Mucosa of stomach (tissue), 1 donor: ENCODE measurements around the gene SGO1.
"Not testable (repeated sequence)": the region's sequence is repeated elsewhere in the genome, so short reads cannot be mapped to it uniquely, and the experiment has no call there.

ENCODE experiments used
- H3K27me3 ChIP-seq: one replicate; pipeline ENCODE4 v1.7.0; 2013; ENCODE audit warnings: mild to moderate bottlenecking, low read length; ENCODE audit not compliant: control insufficient read depth, insufficient read depth
- H3K36me3 ChIP-seq: one replicate; pipeline ENCODE4 v1.7.0; 2013; ENCODE audit warnings: low read length; ENCODE audit not compliant: control insufficient read depth, insufficient read depth
- H3K4me1 ChIP-seq: one replicate; pipeline ENCODE4 v1.7.0; 2013; ENCODE audit warnings: mild to moderate bottlenecking, low read length; ENCODE audit not compliant: control insufficient read depth, insufficient read depth
- H3K4me3 ChIP-seq: one replicate; pipeline ENCODE4 v1.7.0; 2013; ENCODE audit warnings: low read length
- H3K9ac ChIP-seq: one replicate; pipeline ENCODE4 v1.7.0; 2013; ENCODE audit warnings: mild to moderate bottlenecking, low read length, moderate library complexity
- H3K9me3 ChIP-seq: one replicate; pipeline ENCODE4 v1.7.0; 2013; ENCODE audit warnings: mild to moderate bottlenecking, low read length, moderate library complexity; ENCODE audit not compliant: control insufficient read depth
- donor health status: Pancreatic carcinoma.

SGO1 gene

GRCh38 chr3:20185679-20186599 lies at the start of gene SGO1:
Gene SGO1 (minus strand): TSS chr3:20186206. CDS start chr3:20184027, 2,179 bp downstream.
- Histone ChIP-seq H3K4me3 (peak within 1 kb of the TSS; percentile 56), H3K27me3 (no peaks in the 10 kb centered on the region)

GRCh38 chr3:20235796-20236195 lies 49.8 kb upstream of the SGO1 start:
- Histone ChIP-seq H3K9me3 (no peaks in the 10 kb centered on the region), H3K4me1 (no peaks in the 10 kb centered on the region), H3K9ac (no peak overlapping the region), H3K4me3 (no peak overlapping the region), H3K36me3 (no peaks in the 10 kb centered on the region), H3K27me3 (no peaks in the 10 kb centered on the region)

More at GRCh38 chr3:20185679-20186599, at the start of gene SGO1:
- Histone ChIP-seq H3K9me3 (no peaks in the 10 kb centered on the region), H3K4me1 (peaks cover 5% of the 10 kb centered on the region), H3K36me3 (no peaks in the 10 kb centered on the region), H3K9ac (peak within 1 kb of the TSS; percentile 88)

DNA sequence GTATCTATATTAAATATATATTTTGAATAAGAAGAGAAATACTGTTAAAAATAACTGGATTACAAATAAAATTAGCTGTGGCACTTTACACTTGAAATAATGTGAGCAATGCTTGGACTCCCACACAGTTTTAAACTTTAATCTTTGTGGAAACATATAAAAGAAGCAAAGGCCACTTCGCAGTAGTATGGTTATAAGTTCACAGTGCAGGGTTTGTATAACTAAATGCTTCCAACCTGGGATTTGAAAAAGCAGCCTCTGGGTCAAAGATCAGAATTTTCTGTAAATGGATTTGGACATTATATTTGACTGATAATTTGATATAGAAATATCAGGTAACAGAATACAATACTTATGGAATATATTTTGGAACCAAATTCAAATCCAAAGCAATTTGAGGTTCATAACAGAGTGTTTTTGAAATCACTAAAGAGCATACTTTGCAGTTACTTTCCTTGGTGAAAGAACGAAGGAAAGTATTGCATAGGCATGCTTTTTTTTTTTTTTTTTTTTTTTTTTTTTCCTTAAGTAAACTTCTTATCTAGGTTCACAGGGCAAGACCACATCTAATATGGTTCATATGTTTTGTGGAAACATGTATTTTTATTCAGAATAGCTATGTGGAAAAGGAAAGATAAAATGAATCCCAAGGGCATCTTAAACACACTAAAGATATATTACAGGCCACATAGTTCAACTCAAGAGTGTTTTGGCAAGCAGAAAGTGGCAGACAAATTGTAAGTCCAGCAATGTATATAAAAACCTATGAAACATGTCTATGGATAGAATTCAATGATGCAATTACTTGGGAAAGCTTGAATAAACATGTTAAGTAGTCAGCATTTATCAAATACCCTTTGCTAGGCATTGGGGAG lies 47.1 kb upstream of the SGO1 start:
- Histone ChIP-seq H3K9me3 (no peaks in the 10 kb centered on the region), H3K9ac (no peak overlapping the region), H3K36me3 (no peaks in the 10 kb centered on the region), H3K27me3 (no peaks in the 10 kb centered on the region), H3K4me3 (no peak overlapping the region), H3K4me1 (no peaks in the 10 kb centered on the region)

- no peak overlapping the region for H3K9ac ChIP-seq
- no peak overlapping the region for H3K4me3 ChIP-seq
- H3K4me1 ChIP-seq = no peaks in the 10 kb centered on the region
- no peaks in the 10 kb centered on the region for H3K9me3 ChIP-seq
- no peaks in the 10 kb centered on the region for H3K27me3 ChIP-seq
- no peaks in the 10 kb centered on the region for H3K36me3 ChIP-seq
Measured at GRCh38 chr3:20230954-20231353, 44.9 kb upstream of the SGO1 start.

DNA sequence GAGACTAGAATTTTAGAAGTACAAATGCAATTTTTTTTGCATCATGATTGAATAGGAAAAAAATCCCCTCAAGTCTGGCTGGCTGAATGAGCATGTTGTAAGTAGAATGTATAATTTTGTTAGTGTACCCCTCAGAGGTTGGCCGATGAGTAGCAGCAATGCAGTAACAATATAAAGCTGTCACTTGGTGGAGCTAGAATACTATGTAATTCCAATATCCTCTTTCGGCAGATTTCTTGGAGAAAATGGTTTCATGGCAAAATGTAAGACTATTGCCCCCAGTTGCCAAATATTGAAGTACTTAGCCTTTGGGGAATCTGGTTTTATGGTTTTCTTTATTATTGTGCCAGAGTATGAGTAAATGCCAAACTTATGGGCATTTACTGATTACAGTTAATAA lies 39.8 kb upstream of the SGO1 start:
- H3K27me3 ChIP-seq = no peaks in the 10 kb centered on the region
- no peak overlapping the region for H3K9ac ChIP-seq
- H3K4me3 ChIP-seq = no peak overlapping the region
- no peaks in the 10 kb centered on the region for H3K4me1 ChIP-seq
- no peaks in the 10 kb centered on the region for H3K36me3 ChIP-seq
- no peaks in the 10 kb centered on the region for H3K9me3 ChIP-seq

- Histone ChIP-seq H3K9ac (no peak overlapping the region), H3K4me3 (no peak overlapping the region), H3K27me3 (no peaks in the 10 kb centered on the region), H3K9me3 (no peaks in the 10 kb centered on the region), H3K36me3 (no peaks in the 10 kb centered on the region), H3K4me1 (no peaks in the 10 kb centered on the region)
Measured at GRCh38 chr3:20222274-20222673, 36.3 kb upstream of the SGO1 start.

DNA sequence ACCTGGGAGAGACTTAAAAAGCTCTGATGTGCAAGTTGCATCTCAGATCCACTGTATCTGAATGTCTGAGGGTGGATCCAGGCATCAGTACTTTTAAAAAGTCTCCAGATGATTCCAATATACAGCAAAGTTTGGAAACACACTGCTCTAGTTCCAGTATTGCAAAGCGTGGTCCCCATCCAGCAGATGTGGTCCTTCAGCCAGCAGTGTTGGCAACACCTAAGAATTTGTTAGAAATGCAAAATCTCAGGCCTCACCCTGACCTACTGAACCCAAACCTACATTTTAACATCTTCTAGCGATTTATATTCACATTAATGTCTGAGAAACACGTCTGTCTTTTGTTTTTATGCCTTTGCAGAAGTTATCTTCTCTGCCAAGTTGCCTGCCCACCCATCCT lies 32.2 kb upstream of the SGO1 start:
- no peak overlapping the region for H3K4me3 ChIP-seq
- H3K9me3 ChIP-seq = no peaks in the 10 kb centered on the region
- H3K9ac ChIP-seq = no peak overlapping the region
- H3K27me3 ChIP-seq = no peaks in the 10 kb centered on the region
- H3K4me1 ChIP-seq = no peaks in the 10 kb centered on the region
- no peaks in the 10 kb centered on the region for H3K36me3 ChIP-seq

DNA sequence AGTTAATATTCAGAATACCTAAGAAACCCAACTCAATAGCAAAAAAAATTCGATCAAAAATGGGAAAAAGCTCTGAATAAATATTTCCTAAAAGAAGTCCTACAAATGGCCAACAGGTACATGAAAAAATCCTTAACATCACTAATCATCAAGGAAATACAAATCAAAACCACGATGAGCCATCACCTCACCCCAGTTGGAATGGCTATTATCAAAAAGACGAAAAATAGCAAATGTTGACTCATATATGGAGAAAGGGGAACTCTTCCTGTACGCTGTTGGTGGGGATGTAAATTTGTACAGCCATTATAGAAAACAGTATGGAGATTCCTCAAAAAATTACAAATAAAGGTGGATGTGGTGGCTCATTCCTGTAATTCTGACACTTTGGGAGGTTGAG lies 29.6 kb upstream of the SGO1 start:
- no peaks in the 10 kb centered on the region for H3K27me3 ChIP-seq
- H3K9me3 ChIP-seq = no peaks in the 10 kb centered on the region
- no peak overlapping the region for H3K4me3 ChIP-seq
- no peaks in the 10 kb centered on the region for H3K4me1 ChIP-seq
- H3K36me3 ChIP-seq = no peaks in the 10 kb centered on the region
- no peak overlapping the region for H3K9ac ChIP-seq

- H3K9ac ChIP-seq, H3K4me1 ChIP-seq, H3K9me3 ChIP-seq, H3K4me3 ChIP-seq, H3K36me3 ChIP-seq, H3K27me3 ChIP-seq: not testable (repeated sequence)
Measured at GRCh38 chr3:20213491-20213890, 27.5 kb upstream of the SGO1 start.

DNA sequence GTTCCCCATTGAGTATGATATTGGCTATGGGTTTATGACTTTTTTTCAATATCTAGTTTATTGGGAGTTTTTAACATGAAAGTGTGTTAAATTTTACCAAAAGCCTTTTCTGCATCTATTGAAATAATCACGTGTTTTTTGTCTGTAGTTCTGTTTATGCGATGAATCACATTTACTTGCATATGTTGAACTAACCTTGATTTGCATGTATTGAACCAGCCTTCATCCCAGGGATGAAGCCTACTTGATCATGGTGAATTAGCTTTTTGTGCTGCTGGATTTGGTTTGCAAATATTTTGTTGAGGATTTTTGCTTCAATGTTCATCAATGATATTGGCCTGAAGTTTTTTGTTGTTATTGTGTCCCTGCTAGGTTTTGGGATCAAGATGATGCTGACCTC lies 21.9 kb upstream of the SGO1 start:
- not testable (repeated sequence) for H3K9me3 ChIP-seq, H3K4me3 ChIP-seq, H3K36me3 ChIP-seq, H3K4me1 ChIP-seq, H3K27me3 ChIP-seq, H3K9ac ChIP-seq

- not testable (repeated sequence) for H3K4me3 ChIP-seq, H3K36me3 ChIP-seq, H3K4me1 ChIP-seq, H3K9ac ChIP-seq, H3K9me3 ChIP-seq, H3K27me3 ChIP-seq
Measured at GRCh38 chr3:20205898-20206297, 19.9 kb upstream of the SGO1 start.

- no peaks in the 10 kb centered on the region for H3K27me3 ChIP-seq
- no peaks in the 10 kb centered on the region for H3K36me3 ChIP-seq
- no peaks in the 10 kb centered on the region for H3K4me1 ChIP-seq
- no peaks in the 10 kb centered on the region for H3K9me3 ChIP-seq
- H3K4me3 ChIP-seq = no peak overlapping the region
- no peak overlapping the region for H3K9ac ChIP-seq
Measured at GRCh38 chr3:20201143-20201542, 15.1 kb upstream of the SGO1 start.
